Measurements from ENCODE around the gene TMTC1.
A peak's percentile ranks its signal among the peaks of the same experiment; 100 is the strongest.
"Not testable (repeated sequence)": the region's sequence is repeated elsewhere in the genome, so short reads cannot be mapped to it uniquely, and the experiment has no call there.

TMTC1 gene

DNA sequence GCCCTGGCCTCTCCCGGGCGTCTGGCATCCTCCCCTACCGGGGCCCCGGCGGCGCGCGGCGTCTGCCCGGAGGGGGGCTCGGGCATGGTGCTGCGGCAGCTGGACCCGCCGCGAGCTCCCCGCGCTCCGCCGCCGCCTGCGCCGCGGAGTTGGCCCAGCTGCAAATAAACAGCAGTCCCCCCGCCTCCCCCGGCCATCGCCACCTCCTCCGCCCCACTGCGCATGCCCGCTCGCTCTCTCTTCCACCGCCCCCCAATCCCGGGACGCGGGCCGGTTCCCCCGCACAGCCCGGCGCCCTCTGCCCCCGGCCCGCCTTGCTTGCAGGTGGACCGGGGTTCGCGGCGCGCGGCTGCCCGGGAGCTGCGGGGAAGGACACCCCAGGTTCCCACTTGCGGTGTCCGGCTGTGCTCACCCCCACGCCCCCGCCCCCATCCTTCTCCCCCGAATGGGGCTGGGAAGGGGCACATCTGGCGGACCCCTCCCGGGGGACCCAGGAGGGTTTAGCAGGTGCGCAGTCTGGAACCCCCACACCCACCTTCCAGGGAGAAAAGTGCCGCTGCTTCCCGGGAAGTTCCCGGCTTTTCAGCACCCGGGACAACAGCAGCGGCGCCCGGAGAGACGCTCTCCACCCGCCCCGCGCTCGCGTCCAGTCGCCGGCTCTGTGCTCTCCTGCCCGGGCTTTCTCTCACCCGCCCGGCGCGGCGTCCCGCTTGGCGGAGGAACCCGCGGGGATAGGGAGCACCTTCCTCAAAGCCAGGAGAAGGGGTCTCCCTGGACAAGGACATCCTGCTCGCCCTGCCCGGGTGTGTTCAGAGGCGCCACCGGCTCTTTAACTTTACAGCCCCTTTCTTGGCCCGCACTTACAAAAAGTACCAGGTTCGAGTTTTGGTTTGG is at the start of gene TMTC1:
Gene TMTC1 (minus strand): TSS at position 170 of the 894 bp plus-strand sequence. CDS start 191 bp downstream, outside the sequence.
- FAIRE-seq (no peak), DNase-seq (ENCODE audit: low spot score) (peak; percentile 86)

DNA sequence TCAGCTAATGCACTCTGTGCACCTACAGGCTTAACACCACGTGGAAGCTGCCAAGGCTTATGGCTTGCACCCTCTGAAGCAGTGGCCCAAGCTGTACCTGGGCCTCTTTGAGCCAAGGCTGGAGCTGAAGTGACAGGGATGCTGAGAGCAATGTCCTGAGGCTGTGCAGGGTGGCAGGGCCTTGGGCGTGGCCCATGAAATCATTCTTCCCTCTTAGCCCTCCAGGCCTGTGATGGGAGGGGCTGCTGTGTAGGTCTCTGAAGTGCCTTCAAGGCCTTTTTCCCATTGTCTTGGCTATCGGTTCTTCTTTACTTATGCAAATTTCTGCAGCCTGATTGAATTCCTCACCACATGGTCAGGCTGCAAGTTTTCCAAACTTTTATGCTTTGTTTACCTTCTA is 47.4 kb upstream of the TMTC1 start:
- FAIRE-seq (no peak), DNase-seq (ENCODE audit: low spot score) (no peak)

DNA sequence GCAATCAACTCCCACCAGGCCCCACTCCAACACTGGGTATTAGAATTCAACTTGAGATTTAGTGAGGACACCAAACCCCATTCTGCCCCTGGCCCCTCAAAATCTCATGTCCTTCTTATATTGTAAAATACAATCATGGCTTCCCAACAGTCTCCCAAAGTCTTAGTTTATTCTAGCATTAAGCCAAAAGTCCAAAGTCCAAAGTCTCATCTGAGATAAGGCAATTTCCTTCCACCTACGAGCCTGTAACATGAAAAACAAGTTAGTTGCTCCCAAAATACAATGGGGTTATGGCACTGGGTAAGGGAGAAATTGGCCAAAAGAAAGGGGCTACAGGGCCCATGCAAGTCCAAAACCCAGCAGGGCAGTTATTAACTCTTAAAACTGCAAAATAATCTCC is 46.6 kb upstream of the TMTC1 start:
- DNase-seq (ENCODE audit: low spot score) (no peak), FAIRE-seq (no peak)

DNA sequence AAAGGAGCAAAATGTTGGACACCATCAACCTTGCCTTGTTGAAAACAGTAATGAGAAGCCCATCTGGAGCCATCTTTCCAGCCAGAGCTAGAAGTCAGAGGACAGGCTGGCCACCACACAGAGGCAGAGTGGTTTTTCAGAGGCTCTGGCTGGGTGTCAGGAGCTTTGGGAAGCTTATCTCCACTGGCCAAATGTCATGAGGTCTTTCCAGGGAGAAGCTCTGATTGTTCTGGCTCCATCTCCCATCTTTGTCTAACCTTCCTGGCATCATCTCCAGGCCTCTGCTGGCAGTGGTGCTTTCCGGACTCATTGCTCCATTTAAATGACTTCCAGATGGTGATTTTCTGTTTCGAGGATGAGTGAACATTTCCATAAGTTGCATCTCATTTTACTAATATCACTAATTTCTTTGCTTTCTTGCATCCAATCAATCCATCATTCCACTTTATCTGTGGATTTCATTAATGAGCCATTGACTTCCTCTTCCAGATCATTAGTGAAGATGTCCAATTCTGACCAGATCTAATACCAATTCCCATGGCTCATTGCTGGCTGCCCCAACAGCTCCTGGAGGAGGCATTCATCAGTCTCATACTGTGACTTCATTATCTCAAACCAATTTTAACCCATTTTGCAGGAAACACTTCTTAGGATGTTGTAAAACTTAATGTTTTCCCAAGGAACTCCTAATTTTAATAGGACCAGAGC is 35.3 kb upstream of the TMTC1 start:
- DNase-seq (ENCODE audit: low spot score): no peak
- FAIRE-seq: no peak

DNA sequence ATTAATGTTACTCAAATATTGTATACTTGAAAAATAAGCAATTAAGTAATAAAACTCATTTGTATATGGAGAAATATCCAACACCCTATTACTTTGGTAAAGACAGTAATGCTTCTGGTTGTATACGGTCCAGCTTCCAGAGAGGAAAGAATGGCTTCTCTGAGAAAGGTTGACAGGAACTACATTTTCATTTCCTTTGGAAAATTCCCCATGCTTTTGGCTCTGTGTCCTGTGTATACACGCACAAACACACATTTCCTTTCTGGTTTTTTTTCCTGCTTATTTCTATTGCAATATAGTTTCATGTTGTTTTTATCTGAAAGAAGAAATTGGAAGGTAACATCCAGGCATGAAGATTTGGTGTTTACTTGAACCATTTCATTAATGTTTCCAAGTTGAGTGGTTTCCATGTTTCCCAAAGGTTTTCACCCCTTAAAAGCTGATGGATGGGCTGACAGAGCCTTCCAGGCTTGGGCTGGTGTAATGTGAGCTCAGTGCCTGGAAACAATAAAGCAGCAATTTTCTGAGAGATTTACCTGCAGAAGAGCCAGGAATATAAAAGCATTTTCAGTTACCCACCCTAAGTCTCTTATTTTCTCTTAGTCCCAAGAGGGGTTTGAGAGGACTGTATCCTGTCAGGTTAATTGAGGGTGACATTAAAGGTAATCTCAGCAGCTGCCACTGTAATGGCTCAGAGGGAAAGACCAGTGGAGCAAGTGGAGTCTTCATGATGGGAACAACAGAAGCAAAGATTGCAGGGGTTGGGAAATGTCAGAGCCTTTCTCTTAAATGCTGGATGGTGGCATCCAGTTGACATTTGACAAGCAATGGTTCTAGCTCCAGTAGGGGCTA is 33.4 kb upstream of the TMTC1 start:
- FAIRE-seq (no peak), DNase-seq (ENCODE audit: low spot score) (no peak)

DNA sequence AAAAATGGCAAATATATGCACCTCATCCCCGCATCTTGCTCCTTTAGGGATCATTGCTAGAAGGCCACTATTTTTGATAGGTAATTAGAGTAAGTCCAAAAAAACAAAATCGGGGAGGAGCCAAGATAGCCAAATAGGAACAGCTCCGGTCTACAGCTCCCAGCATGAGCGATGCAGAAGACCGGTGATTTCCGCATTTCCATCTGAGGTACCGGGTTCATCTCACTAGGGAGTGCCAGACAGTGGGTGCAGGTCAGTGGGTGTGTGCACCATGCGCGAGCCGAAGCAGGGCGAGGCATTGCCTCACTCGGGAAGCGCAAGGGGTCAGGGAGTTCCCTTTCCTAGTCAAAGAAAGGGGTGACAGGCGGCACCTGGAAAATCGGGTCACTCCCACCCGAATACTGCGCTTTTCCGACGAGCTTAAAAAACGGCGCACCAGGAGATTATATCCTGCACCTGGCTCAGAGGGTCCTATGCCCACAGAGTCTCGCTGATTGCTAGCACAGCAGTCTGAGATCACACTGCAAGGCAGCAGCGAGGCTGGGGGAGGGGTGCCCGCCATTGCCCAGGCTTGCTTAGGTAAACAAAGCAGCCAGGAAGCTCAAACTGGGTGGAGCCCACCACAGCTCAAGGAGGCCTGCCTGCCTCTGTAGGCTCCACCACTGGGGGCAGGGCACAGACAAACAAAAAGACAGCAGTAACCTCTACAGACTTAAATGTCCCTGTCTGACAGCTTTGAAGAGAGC is 26.0 kb upstream of the TMTC1 start:
- not testable (repeated sequence) for DNase-seq (ENCODE audit: low spot score); FAIRE-seq

DNA sequence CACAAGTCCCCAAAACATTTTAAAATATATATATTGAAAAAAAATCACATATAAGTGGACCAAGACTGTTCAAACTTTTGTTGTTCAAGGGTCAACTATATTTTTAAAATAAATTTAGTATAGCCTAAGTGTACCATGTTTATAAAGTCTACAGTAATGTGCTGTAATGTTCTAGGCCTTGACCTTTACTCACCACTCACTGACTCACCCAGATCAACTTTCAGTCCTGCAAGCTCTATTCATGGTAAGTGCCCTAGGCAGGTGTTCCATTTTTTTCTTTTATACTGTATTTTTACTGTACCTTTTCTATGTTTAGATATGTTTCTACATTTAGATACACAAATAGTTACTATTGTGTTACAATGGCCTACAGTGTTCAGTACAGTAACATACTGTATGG is 23.4 kb upstream of the TMTC1 start:
- FAIRE-seq (no peak), DNase-seq (ENCODE audit: low spot score) (no peak)

DNA sequence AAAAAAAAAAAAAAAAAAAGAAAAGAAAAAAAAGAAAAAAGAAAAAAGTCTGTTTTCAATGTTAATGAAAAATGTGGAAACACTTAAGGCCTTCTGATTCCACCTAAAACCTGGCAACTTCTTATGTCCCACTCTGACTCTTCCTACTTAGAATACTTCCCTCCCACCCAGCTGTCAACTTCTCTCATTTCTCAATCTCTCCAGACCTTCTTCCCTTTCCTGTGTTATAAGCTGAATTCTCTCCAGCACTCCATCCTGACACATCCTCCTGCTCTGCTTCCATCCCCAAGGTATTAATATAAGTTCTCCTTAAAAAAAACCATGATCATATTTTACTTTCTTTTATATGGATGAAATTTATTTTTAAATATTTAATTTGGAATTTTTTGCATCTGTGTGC is 20.3 kb upstream of the TMTC1 start:
- DNase-seq (ENCODE audit: low spot score) (no peak), FAIRE-seq (no peak)

DNA sequence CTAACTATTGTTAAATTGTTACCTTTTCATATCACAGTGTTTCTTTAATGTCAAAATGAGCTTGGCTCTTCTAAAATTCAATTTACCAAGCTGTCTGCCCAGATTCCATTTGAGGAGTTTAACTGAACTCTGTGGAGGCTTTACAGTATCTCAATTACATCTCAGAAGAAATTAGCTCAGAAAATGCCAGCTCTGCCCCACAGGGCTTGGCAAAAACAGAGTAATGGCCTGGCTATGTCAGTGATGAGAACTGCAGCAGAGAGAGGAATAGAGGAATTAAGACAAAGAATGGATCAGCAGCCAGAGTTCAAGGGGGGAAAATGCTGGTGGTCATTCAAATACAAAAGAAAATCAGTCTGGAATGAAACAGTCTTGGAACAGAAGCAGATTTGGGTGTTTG is 15.8 kb upstream of the TMTC1 start:
- no peak for FAIRE-seq
- no peak for DNase-seq (ENCODE audit: low spot score)

DNA sequence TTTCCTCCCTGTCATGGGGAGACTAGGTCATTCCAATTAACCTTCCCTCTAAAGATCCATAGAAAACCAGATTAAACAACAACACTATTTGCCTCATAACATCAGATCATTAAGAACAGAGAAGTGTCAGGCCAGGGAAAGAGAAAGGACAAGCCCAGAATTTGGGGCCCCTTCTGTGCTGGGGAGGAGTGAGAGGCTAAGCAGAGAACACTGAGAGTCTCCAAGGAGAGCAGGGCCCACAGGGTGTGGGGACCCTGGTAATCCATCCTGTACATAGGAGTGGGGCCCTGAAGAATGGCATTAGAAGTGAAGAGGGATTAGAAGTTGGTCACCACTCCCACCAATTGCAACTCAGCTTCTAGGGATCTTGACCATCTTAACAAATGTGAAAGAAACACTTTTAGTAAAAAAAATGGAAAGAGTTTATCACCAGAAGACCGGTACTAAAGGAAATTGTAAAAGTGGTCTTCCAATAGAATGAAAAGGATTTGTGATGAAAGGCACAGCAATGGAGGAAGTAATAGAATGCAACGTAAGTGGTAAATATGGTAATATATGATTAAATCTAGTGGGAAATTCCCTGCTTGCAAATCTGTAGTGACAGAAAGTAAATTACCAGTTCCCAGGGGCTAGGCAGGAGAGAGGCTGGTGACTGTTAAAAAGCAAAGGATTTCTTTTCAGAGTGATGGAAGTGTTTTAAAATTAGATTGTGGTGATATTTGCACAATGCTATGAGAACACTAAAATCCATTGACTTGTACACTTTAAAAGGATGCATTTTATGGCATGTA is 14.0 kb upstream of the TMTC1 start:
- FAIRE-seq: no peak
- DNase-seq (ENCODE audit: low spot score): no peak

DNA sequence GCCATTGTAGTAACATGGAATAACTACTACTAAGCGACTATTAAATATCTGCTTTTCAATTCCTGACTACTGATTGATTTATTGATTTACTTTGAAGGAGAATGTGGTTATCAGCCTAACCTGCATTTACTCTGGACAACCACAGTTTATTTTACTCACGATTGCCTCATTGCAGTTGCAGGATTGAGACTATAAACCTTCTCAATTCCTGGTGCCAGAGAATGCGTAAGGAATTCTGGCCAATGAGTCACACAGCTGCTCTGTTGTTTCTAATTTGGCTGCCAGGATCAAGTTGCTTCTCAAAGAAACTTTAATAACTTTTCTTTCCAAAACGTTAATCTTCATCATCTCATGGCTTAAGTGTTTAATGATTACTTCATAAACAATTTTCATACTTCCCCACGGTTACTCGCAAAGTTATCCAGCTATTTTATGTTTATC is 13.1 kb upstream of the TMTC1 start:
- peak; percentile 69 for DNase-seq (ENCODE audit: low spot score)

DNA sequence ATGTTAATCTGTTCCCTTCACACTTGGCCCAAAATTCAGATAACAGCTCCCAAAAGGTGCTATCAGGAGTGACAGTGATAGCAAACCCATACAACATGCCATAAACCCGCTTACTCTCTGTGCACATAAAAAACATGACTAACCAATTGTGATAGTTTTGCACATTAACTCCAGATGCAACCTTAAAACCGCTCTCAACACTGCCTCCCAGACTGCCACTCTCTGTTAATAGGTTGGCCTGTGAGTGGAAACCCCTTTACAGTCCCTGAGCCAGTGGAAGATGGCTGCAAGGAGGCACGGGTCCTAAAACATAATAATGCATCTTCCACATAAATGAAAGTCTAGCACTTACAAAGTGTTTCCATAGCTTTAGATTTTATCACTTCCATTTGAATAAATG is 12.0 kb upstream of the TMTC1 start:
- no peak for DNase-seq (ENCODE audit: low spot score)
- no peak for FAIRE-seq

More for the DNA sequence above, 13.1 kb upstream of the TMTC1 start:
- no peak for FAIRE-seq

DNA sequence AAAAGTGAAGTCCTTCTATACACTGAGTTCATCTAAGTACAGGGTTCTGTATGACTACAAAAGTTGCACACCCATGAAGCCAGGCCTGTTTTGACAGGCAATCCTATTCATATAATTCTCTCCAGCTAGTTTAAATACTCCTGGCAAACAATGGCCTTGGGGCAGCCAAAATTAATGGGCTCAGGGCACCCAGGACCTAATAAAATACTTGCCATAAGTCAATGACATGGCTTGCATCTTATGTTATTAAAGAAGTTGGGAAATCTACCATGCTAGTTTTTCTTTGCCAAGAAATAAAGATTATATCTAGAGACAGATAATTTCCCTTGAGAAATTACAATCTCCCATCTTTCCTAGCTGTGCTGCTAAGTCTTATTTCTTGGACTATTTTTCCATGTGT is 11.1 kb upstream of the TMTC1 start:
- DNase-seq (ENCODE audit: low spot score) (no peak), FAIRE-seq (no peak)

DNA sequence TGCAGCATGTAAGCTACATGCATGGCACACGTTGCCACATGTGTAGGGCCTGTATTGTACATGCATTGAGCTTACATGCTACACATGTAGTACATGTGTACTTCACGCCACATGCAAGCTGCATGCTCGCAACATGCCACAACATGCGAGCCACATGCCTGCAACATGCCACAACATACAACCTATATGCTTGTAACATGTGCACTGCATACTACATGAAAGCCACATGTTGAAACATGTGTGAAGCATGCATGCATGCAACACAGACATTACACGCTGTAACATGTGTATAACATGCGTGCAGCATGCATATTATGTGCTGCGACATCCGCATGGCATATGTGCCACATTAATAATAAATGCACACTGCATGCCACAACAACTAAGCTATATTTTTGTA is 9.1 kb upstream of the TMTC1 start:
- FAIRE-seq: no peak
- no peak for DNase-seq (ENCODE audit: low spot score)

DNA sequence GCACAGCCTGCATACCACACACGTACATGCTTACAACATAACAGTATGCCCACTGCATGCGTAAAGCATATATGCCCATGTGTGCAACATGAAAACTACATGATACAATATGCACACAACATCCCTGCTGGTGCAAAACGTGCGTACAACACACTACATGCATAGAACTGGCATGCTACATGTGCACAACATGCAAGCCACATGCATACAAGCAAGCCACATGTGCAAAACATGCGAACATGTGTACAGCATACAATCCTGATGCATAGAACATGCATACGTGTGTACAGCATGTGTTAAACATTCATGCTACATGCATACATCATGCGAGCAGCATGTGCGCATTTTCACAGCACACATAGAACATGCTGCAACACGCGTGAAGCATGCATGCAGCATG is 8.4 kb upstream of the TMTC1 start:
- no peak for FAIRE-seq
- no peak for DNase-seq (ENCODE audit: low spot score)

DNA sequence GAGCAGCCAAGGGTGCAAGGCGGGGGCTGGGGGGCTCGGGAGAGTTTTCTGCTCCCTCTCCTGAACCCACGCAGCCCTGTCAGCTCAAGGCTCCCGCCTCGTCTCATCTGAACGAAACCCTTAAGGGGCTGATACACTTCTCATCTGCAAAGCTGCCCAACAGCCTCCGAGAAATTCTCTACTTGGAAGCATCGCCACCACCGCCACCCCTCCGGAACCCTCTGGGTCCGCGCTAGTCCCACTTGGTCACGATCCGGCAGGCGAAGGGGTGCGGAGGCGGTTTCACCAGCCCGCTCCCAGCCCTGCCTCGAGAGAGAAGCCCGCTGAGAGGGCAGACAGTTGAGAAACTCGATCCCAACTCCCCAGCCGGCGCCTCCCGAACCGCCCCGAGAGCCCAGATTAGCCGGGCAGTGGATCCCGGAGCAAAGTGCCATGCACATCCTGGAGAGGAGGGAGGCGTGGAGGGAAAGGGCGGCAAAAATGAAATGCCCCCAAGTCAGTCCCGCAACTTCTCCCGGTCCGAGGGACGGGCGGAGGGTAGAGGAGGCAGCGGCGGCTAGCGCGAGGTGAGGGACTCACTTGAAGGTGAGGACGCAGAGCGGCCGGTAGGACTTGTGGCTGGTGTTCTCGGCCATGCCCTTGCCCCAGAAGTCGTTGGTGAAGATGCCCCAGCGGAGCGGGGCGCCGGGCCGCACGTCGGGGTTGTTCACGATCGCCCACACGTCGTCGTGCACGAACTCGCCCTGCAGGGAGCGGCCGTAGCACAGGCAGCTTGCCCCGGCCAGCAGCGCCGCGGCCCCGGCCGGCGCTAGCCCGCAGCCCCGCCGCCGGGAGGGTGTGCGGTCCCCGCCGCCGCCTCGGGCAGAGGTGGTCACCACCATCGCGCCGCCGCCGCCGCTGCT is 620 bp downstream of the TMTC1 start:
- peak; percentile 44 for DNase-seq (ENCODE audit: low spot score)
- FAIRE-seq: no peak

DNA sequence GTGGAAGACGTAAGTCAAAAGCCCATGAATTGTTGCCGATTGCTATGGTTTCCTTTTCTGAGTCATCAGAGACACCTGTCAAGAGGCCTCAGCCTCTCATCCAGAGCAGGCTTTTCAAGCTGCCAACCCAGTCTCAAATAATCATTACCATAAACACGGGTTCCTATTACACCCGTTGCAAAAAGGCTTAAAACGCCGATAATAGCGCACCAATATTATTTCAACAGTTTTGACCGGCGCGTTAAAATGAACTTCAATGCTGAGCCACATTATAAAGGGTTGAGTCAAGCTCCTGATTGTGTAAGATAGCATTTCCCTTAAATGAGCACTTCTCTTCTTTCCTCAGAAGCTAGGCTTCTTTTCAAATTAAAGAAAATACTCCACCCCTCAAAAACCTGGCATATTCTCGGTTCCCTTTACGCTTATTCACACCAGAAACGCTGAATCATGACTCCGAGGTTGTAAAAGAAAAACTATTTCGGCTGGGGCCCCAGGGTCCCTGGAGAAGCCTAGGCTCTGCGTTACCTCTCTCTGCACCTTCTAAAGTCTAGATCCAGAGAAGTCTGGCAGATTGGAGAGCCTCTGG is 1.4 kb downstream of the TMTC1 start:
- DNase-seq (ENCODE audit: low spot score) (peak; percentile 18), FAIRE-seq (no peak)

DNA sequence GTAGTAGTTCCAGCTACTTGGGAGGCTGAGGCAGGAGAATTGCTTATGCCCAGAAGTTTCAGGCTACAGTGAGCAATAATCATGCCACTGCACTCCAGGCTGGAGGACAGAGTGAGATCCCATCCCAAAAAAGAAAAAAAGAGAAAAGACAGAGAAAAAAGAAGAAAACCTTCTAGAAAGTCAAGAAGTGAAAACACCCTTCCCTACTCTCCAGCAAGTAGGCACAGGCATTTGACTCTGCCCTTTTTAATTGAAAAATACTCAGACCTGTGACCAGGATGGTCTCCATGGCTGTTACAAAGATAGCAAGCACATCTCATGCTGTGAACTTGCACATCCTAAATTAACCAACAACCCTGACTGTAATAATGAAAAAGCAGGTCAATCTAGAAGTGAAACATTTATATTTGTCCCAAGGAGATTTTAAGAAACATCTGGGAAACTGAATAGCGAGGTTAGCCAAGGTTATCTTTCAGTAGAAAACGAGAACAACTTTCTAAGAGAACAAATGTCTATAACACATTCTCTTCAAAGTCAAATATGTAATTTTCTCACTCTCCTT is 2.0 kb downstream of the TMTC1 start:
- DNase-seq (ENCODE audit: low spot score) (no peak), FAIRE-seq (no peak)
